NOMO-1 treated with DMSO at 0.1 percent for 48 hours (cell line): ENCODE data around the gene POLR3C.
"Not testable (repeated sequence)": the region's sequence is repeated elsewhere in the genome, so short reads cannot be mapped to it uniquely, and the experiment has no call there.

Source experiments
- DNase-seq: peaks from one replicate; lab custom pipeline; 2025; ENCODE audit not compliant: unreplicated experiment; lab: John Stamatoyannopoulos, UW

POLR3C gene

GRCh38 chr1:145822779-145823331, 1.1 kb upstream of the POLR3C start:
- not testable (repeated sequence) for DNase-seq

GRCh38 chr1:145824499-145824842, 471 bp downstream of the POLR3C start:
- DNase-seq: no peak

GRCh38 chr1:145826030-145826429, 2.0 kb downstream of the POLR3C start:
- DNase-seq: no peak

GRCh38 chr1:145827966-145828365, 4.0 kb downstream of the POLR3C start:
- no peak for DNase-seq

DNA sequence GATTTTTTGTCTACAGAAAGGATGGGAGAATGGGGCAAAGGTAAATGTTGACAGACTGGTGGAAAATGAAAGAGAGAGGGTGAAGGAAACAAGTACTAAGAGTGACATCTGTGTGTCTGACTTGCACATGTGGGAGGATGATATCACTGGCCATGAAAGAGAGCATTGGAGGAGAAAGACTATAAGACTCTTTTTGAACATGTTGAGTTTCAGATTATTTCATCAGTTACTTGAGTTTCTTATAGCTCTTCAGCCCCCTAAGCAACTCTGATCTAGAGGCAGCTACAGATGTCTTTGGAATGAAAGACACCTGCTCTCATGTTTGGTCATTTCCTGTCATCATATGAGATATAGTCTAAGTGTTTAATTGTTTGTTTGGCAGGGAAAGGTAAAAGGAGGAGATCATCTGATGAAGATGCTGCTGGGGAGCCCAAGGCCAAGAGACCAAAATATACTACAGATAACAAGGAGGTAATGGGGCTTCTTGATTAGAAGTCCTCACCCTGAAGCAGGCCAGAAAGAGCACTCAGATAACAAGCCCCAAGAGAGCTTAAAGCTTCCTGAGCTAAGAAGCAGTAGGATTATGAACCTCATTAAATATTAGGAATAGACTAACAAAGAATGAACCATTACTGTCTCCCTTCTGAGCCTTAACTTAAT, 4.5 kb downstream of the POLR3C start:
- no peak for DNase-seq

DNA sequence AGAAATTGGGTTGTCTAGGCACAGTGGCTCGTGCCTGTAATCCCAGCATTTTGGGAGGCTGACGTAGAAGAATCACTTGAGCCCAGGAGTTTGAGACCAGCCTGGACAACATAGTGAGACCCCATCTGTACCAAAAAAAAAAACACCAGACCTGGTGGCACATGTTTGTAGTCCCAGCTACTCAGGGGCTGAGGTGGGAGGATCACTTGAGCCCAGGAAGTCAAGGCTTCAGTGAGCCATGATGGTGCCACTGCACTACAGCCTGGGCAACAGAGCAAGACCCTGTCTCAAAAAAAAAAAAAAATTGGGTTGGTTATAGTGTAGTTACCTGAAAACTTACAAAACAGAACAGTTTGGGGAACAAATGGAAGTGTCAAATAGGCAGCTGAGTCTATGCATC, 6.8 kb downstream of the POLR3C start:
- DNase-seq: not testable (repeated sequence)

DNA sequence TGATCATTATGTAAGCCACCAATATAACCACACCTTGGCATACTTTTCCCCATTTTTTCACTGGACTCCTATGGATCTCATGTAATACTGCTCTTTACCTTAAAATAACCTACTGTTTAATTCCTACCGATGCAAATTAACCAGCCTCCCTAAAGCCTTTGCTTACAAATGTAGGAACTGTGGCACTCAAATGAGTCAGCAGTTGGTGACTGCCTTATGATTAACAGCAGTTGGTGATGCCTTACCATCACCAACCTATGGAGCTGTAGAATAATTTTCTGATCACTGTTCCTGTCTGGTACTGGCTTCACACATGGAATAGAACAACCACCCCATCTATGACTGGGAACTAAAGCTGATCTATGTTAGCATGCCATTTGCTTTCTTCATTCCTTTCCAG, 13.7 kb downstream of the POLR3C start:
- DNase-seq: no peak

- DNase-seq: no peak
These were observed 19.0 kb downstream of the POLR3C start for GRCh38 chr1:145843031-145843430.

- DNase-seq: peak; percentile 87
These were observed 21.1 kb downstream of the POLR3C start for GRCh38 chr1:145845144-145845513.

- peak; percentile 36 for DNase-seq
These were observed 21.6 kb downstream of the POLR3C start, which contains the start of gene NUDT17 for GRCh38 chr1:145845514-145846161. TSS of gene NUDT17 (plus strand) at chr1:145845630. CDS start at chr1:145845641, 11 bp downstream.

GRCh38 chr1:145846201-145846612, 22.2 kb downstream of the POLR3C start:
- DNase-seq: peak; percentile 3

GRCh38 chr1:145847827-145848226, 23.8 kb downstream of the POLR3C start:
- no peak for DNase-seq

DNA sequence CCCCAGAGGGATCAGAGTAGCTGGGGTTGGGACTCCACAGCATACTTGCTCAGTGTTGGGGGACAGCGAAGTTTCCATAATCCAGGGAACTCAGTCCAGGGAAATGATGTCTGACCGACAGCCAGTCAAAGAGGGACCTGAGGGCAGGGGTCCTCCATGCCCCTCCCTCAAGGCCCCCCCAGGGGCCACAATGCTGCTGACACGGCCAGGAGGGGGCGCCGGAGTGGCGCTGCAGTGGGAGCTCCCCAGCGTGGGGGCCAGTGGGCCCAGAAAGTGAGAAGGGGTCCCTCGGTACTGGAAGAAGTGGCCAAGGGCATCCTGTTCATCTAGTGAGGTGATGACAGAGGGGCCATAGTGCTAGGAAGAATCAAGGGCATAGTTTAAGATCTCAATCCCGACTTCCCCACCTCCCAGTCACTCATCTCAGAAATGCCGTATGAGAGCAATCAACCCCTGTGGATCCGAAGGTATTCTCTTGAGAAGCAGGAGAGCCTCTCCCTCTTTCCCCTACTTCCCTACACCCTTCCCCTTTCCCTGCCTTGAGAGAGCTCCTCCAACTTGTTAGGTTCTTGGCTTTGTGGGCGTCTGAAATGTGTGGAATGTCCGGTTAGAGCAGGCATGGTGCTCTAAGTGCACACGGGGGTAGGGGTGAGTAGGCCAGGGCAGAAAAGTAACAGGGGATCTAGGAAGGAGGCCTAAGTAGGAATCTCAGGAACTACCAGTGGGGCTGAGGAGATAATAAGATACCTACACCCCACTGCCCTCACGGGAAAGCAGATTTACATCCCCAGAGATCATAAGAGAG, 25.6 kb downstream of the POLR3C start:
- DNase-seq: no peak

DNA sequence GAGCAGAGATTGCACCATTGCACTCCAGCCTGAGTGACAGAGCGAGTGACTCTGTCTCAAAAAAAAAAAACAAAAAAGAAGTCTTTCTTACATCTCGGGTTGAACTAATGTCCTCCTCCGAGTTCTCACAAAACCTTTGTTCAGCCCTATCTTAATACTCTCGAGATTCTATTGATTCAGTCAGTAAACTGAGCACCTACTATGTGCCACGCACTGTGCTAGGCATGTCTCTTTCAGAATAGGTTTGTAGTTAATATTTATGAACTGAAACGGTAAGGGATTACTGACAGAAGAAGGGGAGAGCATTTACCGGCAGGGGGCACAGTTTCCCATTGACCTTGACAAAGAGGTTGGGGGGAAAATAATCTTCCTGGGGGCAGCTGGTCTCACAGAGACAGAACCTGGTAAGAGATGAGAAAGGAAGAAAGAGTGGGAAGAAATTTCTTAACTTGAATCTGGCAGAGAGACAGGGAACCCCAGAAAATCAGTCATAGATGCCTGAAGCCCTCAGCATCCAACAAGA, 31.5 kb downstream of the POLR3C start:
- DNase-seq: no peak

GRCh38 chr1:145857170-145857569, 33.2 kb downstream of the POLR3C start:
- no peak for DNase-seq

DNA sequence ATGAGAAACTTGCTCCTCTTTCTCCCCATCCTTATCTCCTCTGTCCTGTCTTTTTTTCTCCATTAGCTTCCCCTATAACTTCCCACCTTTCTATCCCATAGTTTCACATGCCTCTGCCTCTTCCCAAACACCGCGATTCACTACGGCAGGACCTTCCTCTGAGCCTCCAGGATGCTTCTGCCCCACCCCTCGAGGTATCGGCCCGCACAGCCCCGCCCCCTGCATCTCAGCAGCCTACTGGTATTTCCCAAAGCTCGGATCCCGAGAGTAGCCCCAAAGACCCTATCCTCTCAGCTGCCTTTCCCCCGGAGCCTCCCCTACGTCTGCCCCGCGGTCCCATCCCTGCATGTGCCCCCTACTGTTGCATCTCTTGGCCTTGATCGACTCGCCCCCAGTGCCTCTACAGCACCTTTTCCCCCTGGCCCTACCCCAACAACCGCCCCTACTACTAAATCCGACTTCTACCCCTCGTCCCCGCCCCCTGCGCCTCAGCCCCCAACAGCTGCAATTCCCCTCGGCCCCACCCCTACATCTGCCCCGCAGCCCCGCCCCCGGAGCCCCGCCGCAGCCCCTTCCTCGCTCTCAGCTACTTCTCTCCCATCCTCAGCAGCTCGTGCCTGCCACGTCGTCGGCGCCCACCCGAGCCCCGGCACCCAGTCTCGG, 34.4 kb downstream of the POLR3C start:
- no peak for DNase-seq

GRCh38 chr1:145858901-145859490, 35.0 kb downstream of the POLR3C start, which contains the start of gene PIAS3:
TSS of gene PIAS3 (minus strand) at chr1:145859081. CDS start at chr1:145858990, 91 bp downstream.
- DNase-seq: peak; percentile 89

DNA sequence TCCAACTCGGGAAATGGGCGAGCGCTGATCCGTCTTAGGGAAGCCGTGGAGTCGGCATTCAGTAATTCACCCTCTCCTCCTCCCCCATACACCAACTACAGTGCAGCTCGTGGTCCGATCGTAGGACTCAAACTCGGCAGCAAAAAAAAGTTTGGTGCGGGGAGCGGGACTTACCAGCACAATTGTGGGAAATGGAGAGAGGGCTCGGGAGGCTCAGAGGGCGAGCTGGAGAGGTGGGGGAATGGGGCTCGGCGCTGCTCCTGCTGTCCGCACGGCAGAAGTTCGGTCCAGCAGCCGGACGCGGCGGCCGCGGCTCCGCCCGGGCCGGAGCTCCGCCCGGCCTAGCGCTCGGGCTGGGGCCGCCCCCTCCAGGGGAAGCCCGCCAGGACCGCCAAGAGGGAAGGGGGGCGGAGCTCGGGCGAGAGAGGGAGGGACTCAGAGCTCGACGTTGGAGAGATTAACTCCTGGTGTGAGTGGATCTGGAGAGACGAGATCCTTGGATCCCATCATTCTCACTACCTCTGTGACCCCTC, 35.6 kb downstream of the POLR3C start:
- peak; percentile 75 for DNase-seq

GRCh38 chr1:145863282-145864018, 39.5 kb downstream of the POLR3C start:
- no peak for DNase-seq
